KMS-11 (cell line): ENCODE data around the gene OSGIN1.
"Not testable (repeated sequence)": the region's sequence is repeated elsewhere in the genome, so short reads cannot be mapped to it uniquely, and the experiment has no call there.

Experiments used
- H2AFZ ChIP-seq: fragments of 200-600 bp; sonication (generic); 2 replicates; pipeline ENCODE4 v1.6.1; 2016; ENCODE audit warnings: antibody characterized with exemption, mixed run types, low read depth
- H3K27ac ChIP-seq: fragments of 200-600 bp; sonication (generic); 2 replicates; pipeline ENCODE4 v1.6.1; 2016; ENCODE audit warnings: mild to moderate bottlenecking, mixed run types
- H3K27me3 ChIP-seq: fragments of 200-600 bp; sonication (generic); 2 replicates; pipeline ENCODE4 v1.6.1; 2017; ENCODE audit warnings: mild to moderate bottlenecking, low read depth, mixed run types, moderate library complexity; ENCODE audit not compliant: insufficient read depth
- H3K36me3 ChIP-seq: fragments of 200-600 bp; sonication (generic); 2 replicates; pipeline ENCODE4 v1.6.1; 2017; ENCODE audit warnings: mild to moderate bottlenecking, mixed run types; ENCODE audit not compliant: insufficient read depth
- H3K4me1 ChIP-seq: fragments of 200-600 bp; sonication (generic); 2 replicates; pipeline ENCODE4 v1.6.1; 2016; ENCODE audit warnings: mild to moderate bottlenecking, low read depth, mixed run types; ENCODE audit not compliant: poor library complexity, severe bottlenecking
- H3K4me2 ChIP-seq: fragments of 200-600 bp; sonication (generic); 2 replicates; pipeline ENCODE4 v1.7.0; 2016; ENCODE audit warnings: mild to moderate bottlenecking, mixed run types
- H3K4me3 ChIP-seq: fragments of 200-600 bp; sonication (generic); IDR thresholded peaks from 2 replicates; pipeline ENCODE4 v1.6.1; 2017; ENCODE audit warnings: low read depth, low read length, mixed read lengths; ENCODE audit not compliant: insufficient read depth
- H3K79me2 ChIP-seq: fragments of 200-600 bp; sonication (generic); 2 replicates; pipeline ENCODE4 v1.6.1; 2016; ENCODE audit warnings: low read depth, mixed run types; ENCODE audit not compliant: insufficient read depth
- H3K9ac ChIP-seq: fragments of 200-600 bp; sonication (generic); 2 replicates; pipeline ENCODE4 v1.6.1; 2016; ENCODE audit warnings: mild to moderate bottlenecking, mixed run types
- H4K20me1 ChIP-seq: fragments of 200-600 bp; sonication (generic); 2 replicates; pipeline ENCODE4 v1.6.1; 2016; ENCODE audit warnings: mild to moderate bottlenecking, mixed run types; ENCODE audit not compliant: insufficient read depth
- TF ChIP-seq, protein P1 (sequence below): fragments of 200-600 bp; sonication (generic); conservative IDR thresholded peaks from 2 replicates; pipeline ENCODE4 v1.6.1; 2017; ENCODE audit warnings: low read depth, mild to moderate bottlenecking, antibody characterized with exemption, low read length, moderate library complexity, mixed read lengths

Gene OSGIN1

DNA sequence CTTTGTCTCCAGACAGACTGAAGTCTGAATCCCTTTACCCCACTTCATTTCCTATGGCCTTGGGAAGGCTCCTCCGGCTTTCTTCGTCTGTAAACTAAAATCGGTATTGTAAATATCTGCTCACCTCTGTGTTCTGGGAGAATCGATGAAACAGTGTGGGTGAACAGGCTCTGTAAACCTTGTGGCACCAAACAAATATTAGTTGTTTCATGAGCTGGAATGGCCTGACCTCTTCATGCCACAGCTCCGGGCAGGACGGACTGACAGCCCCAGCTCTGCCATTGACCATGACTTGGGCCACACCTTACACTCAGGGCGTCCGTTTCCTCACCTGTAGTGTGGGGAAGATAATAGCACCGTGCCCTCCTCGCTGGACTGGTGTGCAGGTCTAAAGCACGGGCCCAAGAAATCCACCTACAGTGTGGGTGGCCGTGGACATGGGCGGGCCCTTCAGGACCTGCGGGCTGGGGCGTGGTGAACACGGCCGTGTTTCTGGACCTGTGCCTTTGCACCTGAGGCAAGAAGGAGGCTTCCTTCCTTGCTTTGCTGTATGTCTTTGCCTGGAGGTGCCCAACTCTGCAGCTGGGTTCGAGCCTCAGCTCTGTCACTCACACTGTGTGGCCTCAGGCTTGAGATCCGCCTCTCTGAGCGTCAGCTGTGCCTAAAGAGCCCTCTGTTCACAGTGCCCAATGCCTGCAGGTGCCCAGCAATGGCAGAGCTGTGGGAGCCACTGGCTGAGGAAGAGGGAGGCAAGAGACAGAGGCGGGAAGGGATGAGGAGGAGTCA is 6.1 kb upstream of the OSGIN1 start:
- no peak overlapping the region for H3K27ac ChIP-seq
- H3K4me2 ChIP-seq: no peak overlapping the region
- H3K27me3 ChIP-seq: no peaks in the 10 kb centered on the region
- no peaks in the 10 kb centered on the region for H4K20me1 ChIP-seq
- H3K4me3 ChIP-seq: no peak overlapping the region
- no peaks in the 10 kb centered on the region for H3K36me3 ChIP-seq
- TF ChIP-seq, protein P1, sequence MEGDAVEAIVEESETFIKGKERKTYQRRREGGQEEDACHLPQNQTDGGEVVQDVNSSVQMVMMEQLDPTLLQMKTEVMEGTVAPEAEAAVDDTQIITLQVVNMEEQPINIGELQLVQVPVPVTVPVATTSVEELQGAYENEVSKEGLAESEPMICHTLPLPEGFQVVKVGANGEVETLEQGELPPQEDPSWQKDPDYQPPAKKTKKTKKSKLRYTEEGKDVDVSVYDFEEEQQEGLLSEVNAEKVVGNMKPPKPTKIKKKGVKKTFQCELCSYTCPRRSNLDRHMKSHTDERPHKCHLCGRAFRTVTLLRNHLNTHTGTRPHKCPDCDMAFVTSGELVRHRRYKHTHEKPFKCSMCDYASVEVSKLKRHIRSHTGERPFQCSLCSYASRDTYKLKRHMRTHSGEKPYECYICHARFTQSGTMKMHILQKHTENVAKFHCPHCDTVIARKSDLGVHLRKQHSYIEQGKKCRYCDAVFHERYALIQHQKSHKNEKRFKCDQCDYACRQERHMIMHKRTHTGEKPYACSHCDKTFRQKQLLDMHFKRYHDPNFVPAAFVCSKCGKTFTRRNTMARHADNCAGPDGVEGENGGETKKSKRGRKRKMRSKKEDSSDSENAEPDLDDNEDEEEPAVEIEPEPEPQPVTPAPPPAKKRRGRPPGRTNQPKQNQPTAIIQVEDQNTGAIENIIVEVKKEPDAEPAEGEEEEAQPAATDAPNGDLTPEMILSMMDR: no peak
- H3K9ac ChIP-seq: no peak overlapping the region
- no peak overlapping the region for H2AFZ ChIP-seq
- H3K79me2 ChIP-seq: no peaks in the 10 kb centered on the region
- H3K4me1 ChIP-seq: no peaks in the 10 kb centered on the region

DNA sequence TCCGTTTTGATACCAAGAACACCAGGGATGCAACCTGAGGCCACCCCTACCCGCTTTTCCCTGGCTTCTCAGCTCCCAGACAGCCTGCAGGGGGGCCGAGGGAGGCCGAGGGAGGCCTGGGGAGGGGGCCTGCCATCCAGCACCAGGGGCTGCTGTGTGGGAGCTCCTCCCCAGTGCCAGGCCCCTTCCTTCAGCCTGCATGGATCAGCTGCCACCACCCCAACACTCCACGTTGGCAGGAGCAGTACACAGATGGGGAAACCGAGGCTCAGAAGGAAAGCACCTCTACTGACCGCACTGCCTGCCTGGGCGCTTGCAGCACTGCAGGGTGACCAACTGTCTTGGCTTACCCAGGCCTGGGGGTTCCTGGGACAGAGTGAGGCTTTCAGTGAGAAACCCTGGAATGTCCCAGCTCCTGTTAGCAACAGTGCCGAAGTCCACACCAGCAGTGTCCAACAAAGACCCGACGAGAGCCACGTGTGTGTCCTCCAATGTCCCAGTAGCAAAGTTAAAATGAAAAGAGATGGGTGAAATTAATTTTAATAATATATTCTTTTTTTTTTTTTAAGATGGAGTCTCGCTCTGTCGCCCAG is 5.3 kb upstream of the OSGIN1 start:
- TF ChIP-seq, protein P1: no peak
- H3K4me1 ChIP-seq: peaks cover 5% of the 10 kb centered on the region
- H3K27ac ChIP-seq: no peak overlapping the region
- H3K36me3 ChIP-seq: no peaks in the 10 kb centered on the region
- no peaks in the 10 kb centered on the region for H4K20me1 ChIP-seq
- H2AFZ ChIP-seq: no peak overlapping the region
- no peaks in the 10 kb centered on the region for H3K27me3 ChIP-seq
- H3K4me3 ChIP-seq: no peak overlapping the region
- no peak overlapping the region for H3K9ac ChIP-seq
- H3K79me2 ChIP-seq: no peaks in the 10 kb centered on the region
- no peak overlapping the region for H3K4me2 ChIP-seq

DNA sequence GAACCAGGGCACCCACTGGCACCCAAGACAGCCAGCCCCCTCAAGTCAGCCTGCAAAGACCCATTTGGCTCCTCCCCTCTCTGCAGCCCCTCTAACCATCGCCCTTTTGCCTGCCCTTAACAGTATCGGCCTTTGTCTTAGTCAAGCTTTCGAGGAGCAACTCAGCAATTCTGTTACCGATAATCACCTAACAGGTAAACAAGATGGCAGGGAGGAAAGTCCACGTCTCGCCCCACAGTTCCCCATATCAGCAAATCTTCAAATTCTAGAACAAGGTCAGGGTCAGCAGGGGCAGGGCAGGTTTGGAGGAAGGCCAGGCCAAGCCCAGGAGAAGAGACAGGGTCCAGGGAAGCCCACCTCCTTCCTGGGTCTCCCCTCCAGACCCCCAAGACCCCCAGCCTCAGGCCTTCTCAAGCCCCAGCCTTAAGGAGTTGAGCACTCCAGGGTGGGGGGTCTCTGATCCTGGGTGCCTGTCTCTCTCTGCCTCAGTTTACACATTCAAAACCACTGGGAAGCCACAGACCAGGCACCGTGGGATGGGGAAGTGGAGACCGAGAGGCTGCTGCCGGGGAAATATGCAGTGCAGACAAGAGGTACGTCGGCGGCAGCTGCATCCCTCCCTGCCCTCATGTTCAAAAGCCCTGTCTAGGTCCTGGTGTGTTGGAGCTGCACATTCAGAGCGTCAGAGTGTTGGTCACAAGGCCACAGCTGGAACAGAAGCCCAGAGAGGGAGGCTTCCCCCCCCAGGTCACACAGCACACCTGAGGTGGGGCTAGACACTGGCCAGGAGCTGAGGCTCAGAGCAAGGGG is 3.9 kb upstream of the OSGIN1 start:
- H3K4me3 ChIP-seq: no peak overlapping the region
- H3K9ac ChIP-seq: no peak overlapping the region
- no peaks in the 10 kb centered on the region for H4K20me1 ChIP-seq
- H3K27ac ChIP-seq: no peak overlapping the region
- no peaks in the 10 kb centered on the region for H3K36me3 ChIP-seq
- no peaks in the 10 kb centered on the region for H3K27me3 ChIP-seq
- H2AFZ ChIP-seq: no peak overlapping the region
- no peak overlapping the region for H3K4me2 ChIP-seq
- no peaks in the 10 kb centered on the region for H3K79me2 ChIP-seq
- H3K4me1 ChIP-seq: peaks cover 8% of the 10 kb centered on the region
- TF ChIP-seq, protein P1: no peak

DNA sequence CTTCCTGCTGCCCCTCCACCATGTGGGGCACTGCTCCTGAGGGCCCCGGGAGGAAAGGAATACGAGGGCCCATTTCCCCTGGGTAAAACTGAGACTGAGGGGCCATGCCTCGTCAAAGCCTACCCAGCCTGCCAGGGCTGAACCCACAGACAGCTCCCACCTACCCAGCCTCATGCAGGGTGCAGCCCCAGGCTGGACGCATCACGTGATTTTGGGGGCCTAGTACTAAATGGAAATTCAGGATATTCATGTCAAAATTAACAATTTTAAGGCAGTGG is 3.4 kb upstream of the OSGIN1 start:
- Histone ChIP-seq H3K79me2 (no peaks in the 10 kb centered on the region), H3K4me3 (no peak overlapping the region), H3K9ac (no peak overlapping the region), H4K20me1 (no peaks in the 10 kb centered on the region), H3K4me1 (peaks cover 13% of the 10 kb centered on the region), H3K36me3 (no peaks in the 10 kb centered on the region), H3K4me2 (no peak overlapping the region), H3K27me3 (no peaks in the 10 kb centered on the region), H3K27ac (no peak overlapping the region), H2AFZ (no peak overlapping the region)
- TF ChIP-seq, protein P1: no peak

DNA sequence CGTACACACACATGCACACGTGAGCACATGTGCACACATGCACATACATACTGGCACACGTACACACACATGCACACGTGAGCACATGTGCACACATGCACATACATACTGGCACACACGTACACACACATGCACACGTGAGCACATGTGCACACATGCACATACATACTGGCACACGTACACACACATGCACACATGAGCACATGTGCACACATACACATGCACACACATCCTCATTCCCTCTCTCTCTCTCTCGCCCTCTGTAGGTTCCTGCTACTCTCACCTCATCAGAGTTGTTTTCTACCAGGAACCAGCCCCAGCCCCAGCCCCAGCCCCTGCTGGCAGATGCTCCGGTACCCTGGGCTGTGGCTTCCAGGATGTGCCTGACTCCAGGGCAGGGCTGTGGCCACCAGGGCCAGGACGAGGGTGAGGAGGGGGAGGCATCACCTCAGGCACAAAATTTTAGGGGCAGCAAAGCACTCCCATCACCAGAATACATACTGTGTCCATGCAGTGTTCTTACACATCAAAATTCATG is 2.1 kb upstream of the OSGIN1 start:
- not testable (repeated sequence) for H3K4me2 ChIP-seq, H2AFZ ChIP-seq, H3K4me3 ChIP-seq, H4K20me1 ChIP-seq, H3K9ac ChIP-seq, H3K27me3 ChIP-seq, H3K36me3 ChIP-seq, H3K79me2 ChIP-seq, H3K27ac ChIP-seq
- H3K4me1 ChIP-seq: peaks cover 16% of the 10 kb centered on the region
